Rectal smooth muscle tissue (tissue), 1 donor: ENCODE results near the gene ENSA.
"Not testable (repeated sequence)": the region's sequence is repeated elsewhere in the genome, so short reads cannot be mapped to it uniquely, and the experiment has no call there.

Experiments
- H3K27ac ChIP-seq: one replicate; pipeline ENCODE4 v1.7.0; 2013; ENCODE audit warnings: low read depth, low read length, inconsistent platforms
- H3K27me3 ChIP-seq: one replicate; pipeline ENCODE4 v1.7.0; 2013; ENCODE audit warnings: low read length; ENCODE audit not compliant: control insufficient read depth, insufficient read depth
- H3K36me3 ChIP-seq: one replicate; pipeline ENCODE4 v1.7.0; 2013; ENCODE audit warnings: low read length; ENCODE audit not compliant: control insufficient read depth, insufficient read depth
- H3K4me1 ChIP-seq: one replicate; pipeline ENCODE4 v1.7.0; 2013; ENCODE audit warnings: low read length; ENCODE audit not compliant: control insufficient read depth, insufficient read depth
- H3K4me3 ChIP-seq: one replicate; pipeline ENCODE4 v1.7.0; 2013; ENCODE audit warnings: low read length
- H3K9ac ChIP-seq: one replicate; pipeline ENCODE4 v1.7.0; 2013; ENCODE audit warnings: low read length

Gene ENSA

DNA sequence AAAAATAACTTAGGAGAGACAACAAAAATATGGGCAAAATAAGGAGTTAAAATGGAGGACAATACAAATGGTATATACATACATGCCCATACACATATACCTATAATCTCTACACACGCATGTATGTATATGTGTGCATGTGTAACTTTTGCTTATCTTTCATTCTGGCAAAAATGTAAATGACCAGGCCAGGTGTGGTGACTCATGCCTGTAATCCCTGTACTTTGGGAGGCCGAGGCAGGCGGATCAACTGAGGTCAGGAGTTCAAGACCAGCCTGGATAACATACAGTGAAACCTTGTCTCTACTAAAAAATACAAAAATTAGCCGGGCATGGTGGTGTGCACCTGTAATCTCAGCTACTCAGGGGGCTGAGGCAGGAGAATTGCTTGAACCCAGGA is 31.1 kb downstream of the ENSA start:
- not testable (repeated sequence) for H3K27me3 ChIP-seq, H3K4me3 ChIP-seq, H3K27ac ChIP-seq, H3K36me3 ChIP-seq, H3K9ac ChIP-seq, H3K4me1 ChIP-seq

DNA sequence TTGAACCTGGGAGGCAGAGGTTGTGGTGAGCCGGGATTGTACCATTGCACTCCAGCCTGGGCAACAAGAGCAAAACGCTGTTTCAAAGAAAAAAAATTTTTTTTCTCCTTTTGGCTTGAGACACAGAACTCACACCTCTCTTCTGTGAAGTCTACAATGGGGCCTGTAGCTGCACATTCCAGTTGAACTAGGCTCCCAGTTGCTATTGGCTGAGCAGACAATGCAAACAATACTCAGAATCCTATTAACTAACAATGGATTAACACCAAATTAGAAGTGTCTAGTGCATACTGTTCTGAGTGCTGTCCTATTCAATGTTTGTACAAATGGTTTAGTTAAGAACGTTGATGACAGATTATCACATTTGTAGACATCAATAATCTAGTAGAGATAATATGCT is 32.4 kb downstream of the ENSA start:
- Histone ChIP-seq H3K4me3 (no peak overlapping the region), H3K36me3 (no peaks in the 10 kb centered on the region), H3K4me1 (no peaks in the 10 kb centered on the region), H3K27me3 (no peaks in the 10 kb centered on the region), H3K27ac (no peak overlapping the region), H3K9ac (no peak overlapping the region)

DNA sequence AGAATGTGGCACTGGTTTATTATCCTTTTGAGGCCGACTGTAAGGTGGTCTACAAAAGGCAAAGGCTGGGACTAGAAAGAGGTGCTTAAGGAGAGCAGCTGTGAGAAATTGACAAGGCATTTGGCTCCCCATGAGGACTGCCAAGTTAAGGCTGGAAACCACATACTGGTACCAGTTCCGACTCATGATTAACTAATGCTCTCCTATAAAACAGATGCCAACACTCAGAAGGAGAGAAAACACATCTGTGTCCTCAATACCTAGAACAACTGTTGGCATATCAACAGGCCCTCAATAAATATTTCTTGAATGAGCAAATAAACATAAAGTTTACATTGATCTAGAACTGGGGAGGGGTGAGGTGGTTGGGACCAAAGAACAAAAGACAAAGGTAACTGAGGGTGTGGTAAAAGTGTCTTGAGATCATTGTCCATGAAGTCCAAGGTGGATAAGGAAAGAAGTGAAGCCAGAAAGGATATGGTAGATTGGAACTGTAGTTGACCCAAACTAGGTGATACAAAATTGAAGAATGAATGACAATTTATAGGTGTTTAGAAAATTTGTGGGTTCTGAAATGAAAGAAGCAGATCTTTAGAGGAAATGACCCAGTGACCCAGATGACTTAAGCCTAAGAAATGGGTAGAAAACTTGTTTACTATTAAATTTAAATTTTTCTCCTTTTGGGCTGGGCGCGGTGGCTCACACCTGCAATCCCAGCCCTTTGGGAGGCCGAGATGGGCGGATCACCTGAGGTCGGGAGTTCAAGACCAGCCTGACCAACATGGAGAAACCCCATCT is 33.1 kb downstream of the ENSA start:
- Histone ChIP-seq H3K27me3 (no peaks in the 10 kb centered on the region), H3K27ac (no peak overlapping the region), H3K36me3 (no peaks in the 10 kb centered on the region), H3K4me3 (no peak overlapping the region), H3K9ac (no peak overlapping the region), H3K4me1 (no peaks in the 10 kb centered on the region)

DNA sequence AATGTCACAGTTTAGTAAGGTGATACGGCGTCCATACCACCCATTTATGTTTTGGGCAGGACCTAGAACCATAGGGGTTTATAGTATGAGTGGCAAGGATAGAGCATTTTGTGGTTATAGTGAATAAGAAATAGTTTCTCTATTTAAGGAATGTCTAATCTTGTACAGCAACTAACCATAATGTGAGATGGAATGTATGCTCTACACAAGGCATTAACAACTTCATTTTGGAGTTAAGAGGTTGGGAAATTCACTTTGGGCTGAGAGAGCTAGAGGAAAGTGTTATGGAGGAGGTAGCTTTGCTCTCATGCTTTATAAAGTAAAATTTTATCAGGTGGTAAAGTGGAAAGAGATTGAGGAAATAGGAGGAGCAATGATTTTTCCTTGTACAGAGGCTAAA is 47.0 kb downstream of the ENSA start:
- Histone ChIP-seq H3K27ac (no peak overlapping the region), H3K9ac (no peak overlapping the region), H3K27me3 (no peaks in the 10 kb centered on the region), H3K4me3 (no peak overlapping the region), H3K4me1 (peaks cover 6% of the 10 kb centered on the region), H3K36me3 (peaks cover 4% of the 10 kb centered on the region)

DNA sequence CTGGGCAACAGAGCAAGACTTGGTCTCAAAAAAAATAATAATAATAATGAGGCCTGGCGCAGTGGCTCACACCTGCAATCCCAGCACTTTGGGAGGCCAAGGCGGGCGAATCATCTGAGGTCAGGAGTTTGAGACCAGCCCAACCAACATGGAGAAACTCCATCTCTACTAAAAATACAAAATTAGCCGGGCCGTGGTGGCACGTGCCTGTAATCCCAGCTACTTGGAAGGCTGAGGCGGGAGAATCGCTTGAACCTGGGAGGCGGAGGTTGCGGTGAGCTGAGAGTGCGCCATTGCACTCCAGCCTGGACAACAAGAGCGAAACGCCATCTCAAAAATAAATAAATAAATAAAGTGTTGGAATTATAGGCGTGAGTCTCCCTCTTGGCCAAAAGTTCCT is 47.5 kb downstream of the ENSA start:
- not testable (repeated sequence) for H3K4me1 ChIP-seq, H3K27ac ChIP-seq, H3K27me3 ChIP-seq, H3K36me3 ChIP-seq, H3K9ac ChIP-seq, H3K4me3 ChIP-seq

DNA sequence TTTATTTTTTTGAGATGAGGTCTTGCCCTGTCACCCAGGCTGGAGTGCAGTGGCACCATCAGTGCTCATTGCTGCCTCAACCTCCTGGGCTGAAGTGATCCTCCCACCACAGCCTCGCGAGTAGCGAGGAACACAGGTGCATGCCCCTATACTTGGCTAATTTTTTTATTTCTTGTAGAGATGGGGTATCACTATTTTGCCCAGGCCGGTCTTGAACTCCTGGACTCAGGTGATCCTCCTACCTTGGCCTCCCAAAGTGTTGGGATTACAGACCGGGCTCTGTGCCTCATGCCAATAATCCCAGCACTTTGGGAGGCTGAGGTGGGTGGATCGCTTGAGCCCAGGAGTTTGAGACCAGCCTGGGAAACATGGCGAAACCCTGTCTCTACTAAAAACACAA is 48.0 kb downstream of the ENSA start:
- H3K27me3 ChIP-seq, H3K4me1 ChIP-seq, H3K4me3 ChIP-seq, H3K27ac ChIP-seq, H3K9ac ChIP-seq: not testable (repeated sequence)
- peaks cover 12% of the 10 kb centered on the region for H3K36me3 ChIP-seq

DNA sequence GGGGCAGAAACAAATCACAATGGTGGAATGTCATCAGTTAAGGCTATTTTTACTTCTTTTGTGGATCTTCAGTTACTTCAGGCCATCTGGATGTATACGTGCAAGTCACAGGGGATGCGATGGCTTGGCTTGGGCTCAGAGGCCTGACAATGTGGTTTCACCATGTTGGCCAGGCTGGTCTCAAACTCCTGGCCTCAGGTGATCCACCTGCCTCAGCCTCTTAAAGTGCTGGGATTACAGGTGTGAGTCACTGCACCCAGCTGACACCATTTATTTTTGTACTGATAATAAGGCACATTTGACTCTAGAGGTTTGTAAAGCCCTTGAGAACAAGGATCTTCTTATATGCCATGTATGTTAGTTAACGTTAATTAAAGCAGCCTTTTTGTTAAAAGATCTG is 48.4 kb downstream of the ENSA start:
- not testable (repeated sequence) for H3K4me3 ChIP-seq, H3K9ac ChIP-seq, H3K27ac ChIP-seq, H3K27me3 ChIP-seq
- H3K36me3 ChIP-seq, result peaks cover 16% of the 10 kb centered on the region
- peaks cover 11% of the 10 kb centered on the region for H3K4me1 ChIP-seq

DNA sequence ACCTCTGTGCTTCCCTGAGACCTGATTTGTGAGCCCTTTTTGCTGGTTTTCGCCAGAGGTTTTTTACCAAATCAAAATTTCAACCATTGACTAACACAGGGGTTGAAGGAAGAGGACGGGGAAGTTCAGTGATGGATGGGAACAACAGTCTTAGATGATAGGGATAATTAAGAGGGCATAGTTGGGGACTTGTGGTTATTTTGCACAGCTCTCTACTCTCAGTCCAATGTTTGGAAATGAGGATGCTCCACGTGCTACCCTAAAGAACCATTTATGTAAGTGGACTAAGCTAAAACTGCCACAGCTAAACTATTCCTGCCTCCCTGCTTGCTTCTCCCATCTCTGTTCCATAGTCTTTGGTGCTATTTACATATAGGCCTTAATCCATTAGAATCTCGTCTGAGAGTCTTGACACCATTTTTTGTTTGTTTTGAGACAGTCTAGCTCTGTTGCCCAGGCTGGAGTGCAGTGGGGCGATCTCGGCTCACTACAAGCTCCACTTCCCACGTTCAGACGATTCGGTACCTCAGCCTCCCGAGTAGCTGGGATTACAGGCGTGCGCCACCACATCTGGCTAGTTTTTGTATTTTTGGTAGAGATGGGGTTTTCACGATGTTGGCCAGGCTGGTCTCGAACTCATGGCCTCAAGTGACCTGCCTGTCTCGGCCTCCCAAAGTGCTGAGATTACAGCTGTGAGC is 49.3 kb downstream of the ENSA start:
- H3K4me3 ChIP-seq, result peak overlapping the region; percentile 74
- no peaks in the 10 kb centered on the region for H3K27me3 ChIP-seq
- H3K9ac ChIP-seq, result peak overlapping the region; percentile 93
- peak overlapping the region; percentile 99 for H3K27ac ChIP-seq
- peaks cover 19% of the 10 kb centered on the region for H3K4me1 ChIP-seq
- peaks cover 21% of the 10 kb centered on the region for H3K36me3 ChIP-seq

DNA sequence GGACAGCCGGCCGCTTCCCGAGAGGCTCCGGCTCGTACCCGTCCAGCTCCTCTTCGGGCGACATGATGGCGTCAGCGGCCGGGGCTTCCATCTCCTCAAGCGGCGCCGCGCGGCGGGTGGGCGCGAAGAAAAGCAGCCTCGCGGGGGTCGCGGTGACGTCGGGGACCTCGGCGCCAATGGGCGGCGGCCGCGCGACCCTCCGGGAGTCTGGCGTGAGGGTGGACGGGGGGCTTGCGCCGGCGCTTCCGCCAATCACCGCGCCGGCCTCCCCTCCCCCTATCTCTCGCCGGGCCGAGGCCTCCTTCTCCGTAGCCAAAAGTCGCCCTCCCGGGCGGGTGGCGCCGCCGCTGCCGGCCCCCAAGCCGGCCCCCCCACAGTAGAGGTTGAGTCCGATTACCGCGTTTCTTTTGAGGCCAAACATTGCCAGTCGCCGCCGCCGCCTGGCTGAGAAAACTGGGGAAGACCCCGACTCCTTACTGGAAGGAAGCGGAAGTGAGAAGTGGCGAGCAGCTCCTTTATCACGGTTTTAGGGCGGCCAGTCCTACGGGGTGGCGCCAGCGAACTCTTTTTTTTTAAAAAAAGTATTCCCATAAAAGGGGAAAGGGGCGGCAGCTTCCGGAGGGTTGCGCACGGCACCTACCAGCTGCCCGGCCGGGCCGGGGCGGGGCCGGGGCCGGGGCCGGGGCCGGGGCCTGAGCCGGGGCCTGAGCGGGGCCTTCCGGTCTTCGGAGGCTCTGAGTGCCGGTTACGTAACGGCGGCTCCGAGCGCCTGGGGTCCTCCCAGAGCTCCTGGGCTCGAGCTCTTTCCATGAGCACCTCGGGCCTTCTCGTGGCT is 50.1 kb downstream of the ENSA start, which contains the start of gene MCL1:
Gene MCL1, minus strand, starts transcription at position 501 of the 835 bp plus-strand sequence. Its CDS starts 80 bp downstream, at position 421.
- Histone ChIP-seq H3K4me3 (peak within 1 kb of the TSS; percentile 75), H3K4me1 (peaks cover 23% of the 10 kb centered on the region), H3K36me3 (peaks cover 23% of the 10 kb centered on the region), H3K9ac (peak within 1 kb of the TSS; percentile 93), H3K27ac (peak within 1 kb of the TSS; percentile 99), H3K27me3 (no peaks in the 10 kb centered on the region)

DNA sequence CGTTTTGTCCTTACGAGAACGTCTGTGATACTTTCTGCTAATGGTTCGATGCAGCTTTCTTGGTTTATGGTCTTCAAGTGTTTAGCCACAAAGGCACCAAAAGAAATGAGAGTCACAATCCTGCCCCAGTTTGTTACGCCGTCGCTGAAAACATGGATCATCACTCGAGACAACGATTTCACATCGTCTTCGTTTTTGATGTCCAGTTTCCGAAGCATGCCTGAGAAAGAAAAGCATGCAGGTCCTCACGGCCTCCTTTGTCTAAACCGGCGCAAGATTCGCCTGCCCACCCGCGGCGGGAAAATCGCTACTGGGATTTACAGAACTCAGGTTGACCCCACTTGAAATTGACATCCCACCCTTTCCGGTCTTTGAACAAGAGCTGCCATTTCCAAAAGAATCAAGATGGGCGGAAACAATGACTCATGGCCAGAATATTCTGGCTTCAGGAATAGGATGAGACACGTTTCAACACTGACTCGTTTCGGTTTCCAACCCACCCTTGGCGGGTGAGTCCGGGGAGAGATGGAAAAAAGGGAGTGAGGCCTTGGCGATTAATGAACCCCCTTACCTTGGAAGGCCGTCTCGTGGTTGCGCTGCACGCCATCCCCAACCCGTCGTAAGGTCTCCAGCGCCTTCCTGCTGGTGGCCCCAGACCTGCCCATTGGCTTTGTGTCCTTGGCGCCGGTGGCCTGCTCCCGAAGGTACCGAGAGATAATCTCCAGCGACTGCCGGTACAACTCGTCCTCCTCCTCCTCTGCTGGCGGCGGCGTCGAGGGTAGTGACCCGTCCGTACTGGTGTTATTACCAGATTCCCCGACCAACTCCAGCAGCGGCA is 50.9 kb downstream of the ENSA start:
- no peaks in the 10 kb centered on the region for H3K27me3 ChIP-seq
- peaks cover 23% of the 10 kb centered on the region for H3K4me1 ChIP-seq
- peak overlapping the region; percentile 99 for H3K27ac ChIP-seq
- peaks cover 27% of the 10 kb centered on the region for H3K36me3 ChIP-seq
- H3K9ac ChIP-seq, result peak overlapping the region; percentile 71
- H3K4me3 ChIP-seq, result peak overlapping the region; percentile 75

DNA sequence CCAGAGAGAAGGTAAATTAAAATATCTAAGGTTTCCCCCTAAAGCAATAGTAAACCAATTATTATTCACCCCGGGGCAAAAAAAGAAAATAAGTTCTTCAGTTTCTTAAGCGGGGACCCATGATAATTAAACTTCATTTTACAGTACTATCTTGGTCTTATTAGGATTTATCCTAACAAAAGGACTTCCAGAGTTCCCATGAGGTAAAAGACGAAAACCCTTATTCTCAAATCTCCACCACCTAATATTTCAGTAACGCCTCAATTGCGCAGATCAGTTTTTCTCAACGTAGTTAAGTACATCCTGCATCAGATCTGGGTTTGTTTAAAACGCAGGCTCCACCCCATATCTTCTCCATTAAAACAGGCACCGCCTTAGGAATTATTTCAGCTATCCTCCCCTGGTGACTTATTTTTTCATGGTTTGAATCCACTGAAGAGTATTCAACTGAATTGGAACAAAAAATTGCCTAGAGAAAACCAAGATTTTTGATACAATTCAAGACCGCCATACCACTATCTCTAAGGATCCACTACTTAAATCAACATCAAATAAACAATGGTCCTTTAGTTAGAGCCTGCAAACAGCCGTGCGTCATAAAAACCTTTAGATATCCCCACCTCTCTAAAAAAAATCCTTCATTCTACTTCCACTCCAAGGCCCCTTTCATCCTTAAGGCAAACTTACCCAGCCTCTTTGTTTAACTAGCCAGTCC is 51.7 kb downstream of the ENSA start:
- Histone ChIP-seq H3K4me1 (peaks cover 26% of the 10 kb centered on the region), H3K36me3 (peaks cover 33% of the 10 kb centered on the region), H3K4me3 (peak overlapping the region; percentile 75), H3K9ac (peak overlapping the region; percentile 71), H3K27ac (peak overlapping the region; percentile 99), H3K27me3 (no peaks in the 10 kb centered on the region)
